NCI-H1092 (cell line): ENCODE measurements around the gene RNF11.

Experiments
- DNase-seq: peaks from one replicate; lab custom pipeline; 2025; lab: John Stamatoyannopoulos, UW

The RNF11 gene

DNA sequence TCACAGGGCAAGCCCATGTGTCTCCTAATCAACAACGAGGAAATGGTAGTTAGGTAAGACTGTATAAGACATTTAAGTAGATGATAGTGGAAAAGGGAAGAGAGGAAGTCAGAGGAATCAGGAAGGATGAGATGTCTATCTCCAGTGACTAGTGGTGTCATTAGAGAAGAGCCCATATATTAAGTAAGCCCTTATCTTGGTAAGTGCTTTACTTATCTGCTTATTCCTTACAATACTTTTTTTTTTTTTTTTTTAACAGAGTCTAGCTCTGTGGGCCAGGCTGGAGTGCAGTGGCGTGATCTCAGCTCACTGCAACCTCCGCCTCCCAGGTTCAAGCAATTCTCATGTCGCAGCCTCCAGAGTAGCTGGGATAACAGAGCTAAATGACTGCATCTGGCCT, 29.5 kb downstream of the RNF11 start:
- no peak for DNase-seq

DNA sequence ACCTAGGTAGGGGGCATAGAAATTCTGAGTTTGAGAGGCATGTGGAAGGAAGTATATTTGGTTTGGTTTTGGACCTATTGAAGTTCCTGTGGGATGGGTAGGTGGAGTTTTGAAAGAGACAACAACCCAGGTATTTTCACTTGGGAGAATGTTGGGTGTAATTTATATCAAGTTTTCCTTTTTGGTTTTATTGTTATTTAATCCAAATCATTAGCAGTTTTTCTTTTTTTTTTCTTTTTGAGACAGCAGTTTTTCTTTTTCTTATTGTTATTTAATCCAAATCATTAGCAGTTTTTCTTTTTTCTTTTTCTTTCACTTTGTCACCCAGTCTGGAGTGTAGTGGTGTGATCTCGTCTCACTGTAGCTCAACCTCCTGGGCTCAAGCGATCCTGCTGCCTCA, 30.1 kb downstream of the RNF11 start:
- no peak for DNase-seq

DNA sequence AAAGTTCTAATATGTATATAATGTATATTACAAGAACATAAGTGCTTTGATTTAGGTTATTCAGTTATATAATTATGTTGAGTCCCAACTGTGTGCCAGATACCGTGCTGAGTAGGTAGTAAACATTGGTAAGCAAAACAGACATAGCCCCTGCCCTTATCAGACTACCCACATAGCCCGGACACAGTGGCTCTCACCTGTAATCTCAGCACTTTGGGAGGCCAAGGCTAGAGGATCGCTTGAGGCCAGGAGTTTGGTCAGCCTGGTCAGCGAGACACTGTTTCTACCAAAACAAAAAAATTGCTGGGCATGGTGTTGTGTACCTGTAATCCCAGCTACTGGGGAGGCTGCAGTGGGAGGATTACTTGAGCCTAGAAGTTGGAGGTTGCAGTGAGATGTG, 30.7 kb downstream of the RNF11 start:
- DNase-seq = no peak

DNA sequence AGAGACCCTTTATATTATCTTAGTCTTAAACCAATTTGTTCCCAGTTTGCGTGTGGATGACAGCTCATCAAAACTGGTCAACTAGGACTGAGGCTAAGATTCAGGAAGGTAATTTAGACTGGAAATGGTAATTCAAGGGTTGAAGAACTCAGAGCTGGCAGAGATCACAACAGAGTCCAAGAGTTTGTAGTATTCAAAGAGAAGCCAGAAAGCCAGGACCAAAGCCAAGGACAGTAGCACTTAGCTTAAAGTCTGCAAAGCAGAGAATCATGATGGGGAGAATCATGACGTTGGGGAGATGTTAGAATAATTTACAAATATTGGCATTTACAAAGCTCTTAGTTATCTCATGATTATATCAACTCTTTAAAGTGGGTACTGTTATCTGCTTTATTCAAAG, 32.6 kb downstream of the RNF11 start:
- DNase-seq = no peak

DNA sequence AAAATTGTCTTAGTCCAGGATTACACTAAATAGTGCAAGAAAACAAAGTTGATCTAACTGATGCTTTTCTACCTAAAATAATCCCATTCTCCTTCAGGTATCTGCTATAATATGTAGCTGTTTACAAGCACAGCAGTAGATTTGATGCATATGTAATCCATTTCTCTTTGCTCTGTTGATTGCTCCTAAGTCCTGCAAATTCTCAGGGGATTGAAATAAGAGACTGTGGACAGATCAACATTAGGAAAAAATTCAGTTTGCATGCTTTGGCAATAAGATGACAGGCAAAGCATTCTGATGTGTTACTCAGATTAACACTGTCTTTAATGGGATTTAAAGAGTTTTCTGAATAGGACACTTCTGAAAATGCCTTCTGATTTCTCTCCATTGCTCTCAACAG, 34.7 kb downstream of the RNF11 start:
- DNase-seq = no peak

DNA sequence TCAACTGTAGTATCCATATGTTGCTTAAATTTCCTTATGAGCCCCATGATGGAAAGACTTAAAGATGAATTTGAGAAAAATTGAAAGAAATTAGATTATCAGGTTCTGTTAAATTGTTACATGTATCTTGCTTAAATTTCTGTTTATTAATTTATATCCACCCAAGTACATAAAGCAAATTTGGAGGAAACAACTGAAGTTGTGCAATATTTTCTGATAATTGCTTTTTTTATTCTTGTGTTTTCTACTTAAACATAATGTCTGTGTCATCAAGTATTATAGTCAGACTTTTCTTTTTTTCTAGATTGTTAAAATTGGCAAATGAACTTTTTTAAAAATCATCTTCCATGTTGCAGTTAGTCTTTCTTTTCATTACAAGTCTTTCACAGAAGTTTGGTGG, 36.8 kb downstream of the RNF11 start:
- no peak for DNase-seq

DNA sequence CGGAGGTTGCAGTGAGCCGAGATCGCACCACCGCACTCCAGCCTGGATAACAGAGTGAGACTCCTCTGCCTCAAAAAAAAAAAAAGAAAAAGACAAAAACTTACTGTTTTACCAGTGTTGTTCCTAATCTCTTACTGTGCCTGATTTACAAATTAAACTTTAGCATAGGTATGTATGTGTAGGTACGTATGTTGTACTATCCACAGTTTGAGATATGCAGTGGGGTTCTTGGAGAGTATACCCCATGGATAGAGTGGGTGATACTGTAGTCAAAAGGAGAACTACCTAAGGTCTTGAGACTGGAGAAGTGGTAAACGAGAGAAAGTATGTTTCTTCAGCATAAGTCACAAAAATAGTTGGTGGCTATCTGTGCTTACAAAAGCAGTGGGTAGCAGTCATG, 38.6 kb downstream of the RNF11 start:
- no peak for DNase-seq

DNA sequence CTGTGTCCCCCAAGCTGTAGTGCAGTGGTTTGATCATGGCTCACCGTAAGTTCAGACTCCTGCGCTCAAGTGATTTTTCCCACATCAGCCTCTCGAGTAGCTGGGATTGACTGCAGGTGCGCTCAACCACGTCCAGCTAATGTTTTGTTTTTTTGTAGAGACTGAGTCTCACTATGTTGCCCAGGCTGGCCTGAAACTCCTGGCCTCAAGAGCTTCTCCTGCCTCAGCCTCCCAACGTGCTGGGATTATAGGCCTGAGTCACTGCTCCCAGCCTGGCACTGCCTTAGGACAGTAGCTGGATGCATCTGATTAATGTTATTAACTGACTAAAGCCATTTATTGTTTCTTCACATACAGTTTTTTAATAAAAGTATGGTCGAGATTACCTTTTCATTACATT, 40.2 kb downstream of the RNF11 start:
- no peak for DNase-seq

DNA sequence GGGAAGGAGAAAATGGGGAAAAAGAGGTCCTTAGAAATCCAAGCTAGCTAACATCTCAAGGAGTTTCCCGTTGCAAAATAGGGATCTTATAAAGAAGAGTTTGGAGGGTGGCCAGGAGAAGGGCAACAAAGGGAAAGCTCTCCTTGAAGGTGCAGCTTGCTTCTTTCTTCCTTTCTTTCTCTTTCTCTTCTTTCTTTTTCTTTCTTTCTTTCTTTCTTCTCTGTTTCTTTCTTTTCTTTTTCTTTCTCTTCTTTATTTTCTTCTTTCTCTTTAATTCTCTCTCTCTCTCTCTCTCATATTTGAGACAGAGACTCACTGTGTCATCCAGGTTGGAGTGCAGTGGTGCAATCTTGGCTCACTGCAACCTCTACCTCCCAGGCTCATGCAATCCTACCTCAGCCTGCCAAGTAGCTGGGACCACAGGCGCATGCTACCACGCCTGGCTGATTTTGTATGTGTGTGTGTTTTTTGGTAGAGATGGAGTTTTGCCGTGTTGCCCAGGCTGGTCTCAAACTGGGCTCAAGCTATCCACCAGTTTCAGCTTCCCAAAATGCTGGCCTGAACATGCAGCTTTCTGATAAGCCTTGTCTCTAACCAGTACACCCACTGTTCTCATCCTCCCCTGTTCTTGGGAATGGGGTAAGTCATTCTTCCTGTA, 44.4 kb downstream of the RNF11 start:
- no peak for DNase-seq

DNA sequence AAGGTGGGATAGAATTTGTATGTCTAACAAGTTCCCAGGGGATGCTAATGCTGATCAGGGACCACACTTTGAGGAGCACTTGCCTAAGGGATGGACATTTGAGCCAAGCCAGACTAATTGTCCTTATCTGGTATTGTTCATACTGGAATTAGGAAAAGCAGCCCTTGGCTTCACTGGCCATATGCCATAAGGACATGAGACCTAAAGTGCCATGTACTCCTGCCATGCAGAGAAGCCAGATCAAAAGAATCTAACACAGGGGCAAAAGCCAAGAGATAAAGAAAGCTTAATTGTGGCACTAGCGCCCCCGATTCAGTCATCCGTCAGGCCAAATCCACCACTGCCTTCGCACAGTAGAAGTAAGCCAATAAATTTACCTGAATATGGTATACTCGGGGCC, 45.7 kb downstream of the RNF11 start:
- DNase-seq = no peak

DNA sequence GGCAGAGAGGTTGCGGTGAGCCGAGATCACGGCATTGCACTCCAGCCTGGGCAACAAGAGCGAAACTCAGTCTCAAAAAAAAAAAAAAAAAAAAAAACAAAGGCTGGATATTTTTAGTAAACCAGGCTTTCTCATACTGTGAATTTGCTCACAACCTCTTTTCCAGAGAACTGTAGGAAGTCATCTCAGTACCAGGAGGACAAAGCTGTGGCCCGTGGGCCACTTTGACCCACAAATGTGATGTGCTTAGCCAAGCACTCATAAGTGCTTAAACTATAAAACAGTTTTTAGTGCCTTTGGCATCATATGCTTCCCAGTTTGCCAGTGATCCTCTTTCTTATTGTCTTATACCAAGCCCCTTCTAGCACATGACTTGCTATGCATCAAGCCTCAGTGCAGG, 46.5 kb downstream of the RNF11 start:
- DNase-seq = no peak

DNA sequence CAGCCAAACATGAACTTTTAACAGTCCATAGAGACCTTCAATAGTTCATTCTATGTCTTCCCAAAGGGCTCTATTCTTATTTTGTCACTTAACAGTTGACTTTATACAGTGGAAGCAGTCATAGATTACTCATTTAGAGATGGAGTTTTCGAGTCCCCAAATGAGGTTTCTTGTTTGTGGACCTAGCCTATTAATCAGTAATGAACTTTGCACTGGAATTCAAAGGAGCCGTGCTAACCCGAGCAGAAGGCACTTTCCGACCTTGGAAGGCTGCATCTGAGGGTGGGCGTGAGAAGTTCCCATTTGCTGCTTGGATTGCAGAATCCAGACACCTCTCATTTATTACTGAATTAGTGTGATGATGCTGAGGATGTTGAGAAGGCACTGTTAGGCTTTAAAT, 47.9 kb downstream of the RNF11 start:
- no peak for DNase-seq

DNA sequence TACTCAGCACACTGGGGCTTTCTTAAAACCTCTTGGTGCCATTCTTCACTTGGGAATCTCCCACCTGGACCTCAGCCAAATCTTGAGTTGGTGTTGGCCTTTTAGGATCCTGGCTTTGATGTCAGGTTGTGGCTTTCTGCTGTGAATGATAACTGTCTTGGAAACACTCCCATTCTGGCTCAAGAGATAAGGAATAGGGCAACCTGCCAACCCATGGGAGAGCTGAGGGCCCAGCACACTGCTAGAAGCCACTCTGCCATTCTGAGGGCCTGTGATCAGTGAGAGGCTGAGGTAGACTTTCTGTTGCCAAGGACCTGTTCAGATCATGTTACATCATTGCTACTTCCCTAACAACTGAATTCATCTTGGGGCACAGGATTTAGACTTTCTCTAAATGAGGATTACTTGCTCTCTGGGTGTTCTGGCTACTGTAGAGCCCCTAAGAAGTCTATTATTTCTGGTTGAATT, 48.4 kb downstream of the RNF11 start:
- peak; percentile 68 for DNase-seq

DNA sequence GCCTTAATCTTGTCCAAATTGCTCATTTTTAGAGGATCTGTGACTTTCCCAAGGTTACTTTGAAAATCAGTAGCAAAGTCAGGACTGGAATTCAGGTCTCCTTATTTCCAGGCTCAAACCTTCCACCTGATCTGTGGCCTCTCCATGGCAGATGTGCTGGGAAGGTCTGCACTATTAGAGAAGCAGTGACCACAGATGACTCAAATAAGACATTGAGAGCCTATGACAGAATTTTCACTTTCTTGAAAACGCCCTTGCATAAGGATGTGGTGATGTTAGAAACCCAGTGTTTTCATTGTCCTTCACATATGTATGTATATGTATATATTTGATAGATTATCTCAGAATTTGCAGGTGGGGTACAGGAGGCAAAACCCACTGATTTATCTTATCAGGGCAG, 49.0 kb downstream of the RNF11 start:
- no peak for DNase-seq

DNA sequence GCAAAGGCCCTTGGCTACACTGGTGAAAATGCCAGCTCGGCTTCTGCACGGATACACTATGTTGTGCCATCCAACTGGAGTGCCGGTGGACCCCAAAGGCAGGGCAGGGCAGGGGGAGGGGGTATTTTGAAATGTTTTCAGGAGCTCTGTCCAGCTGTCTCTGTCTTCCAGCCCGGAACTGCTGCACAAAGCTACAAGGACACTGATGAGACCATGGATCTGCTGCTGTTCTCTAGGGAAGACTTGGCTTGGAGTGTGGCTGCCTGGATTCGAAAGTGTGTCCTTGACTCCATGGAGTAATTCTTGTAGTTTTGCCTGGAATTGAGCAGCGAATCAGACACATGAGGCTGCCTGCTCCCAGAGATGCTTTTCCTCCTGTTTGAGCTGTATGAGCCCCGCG, 51.9 kb downstream of the RNF11 start:
- DNase-seq = no peak

DNA sequence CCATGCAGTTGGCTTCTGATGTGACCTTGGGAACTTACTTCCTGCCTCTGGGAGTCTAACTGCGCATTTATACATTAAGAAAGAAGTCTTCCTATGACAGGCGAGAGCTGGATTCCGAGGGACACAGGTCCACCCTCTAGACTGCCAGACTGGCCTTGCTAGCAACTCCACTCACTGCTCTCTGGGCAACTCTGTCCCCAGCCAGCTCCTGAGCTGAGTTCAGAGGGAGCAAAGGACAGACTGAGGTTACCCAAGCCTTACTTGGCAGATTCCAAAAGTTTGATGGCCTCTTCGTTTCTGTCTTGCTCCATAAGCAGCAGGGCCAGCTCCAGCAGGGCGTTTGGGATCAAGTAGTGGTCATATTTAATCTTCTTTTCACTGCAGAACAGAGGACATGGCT, 52.5 kb downstream of the RNF11 start:
- DNase-seq = no peak

DNA sequence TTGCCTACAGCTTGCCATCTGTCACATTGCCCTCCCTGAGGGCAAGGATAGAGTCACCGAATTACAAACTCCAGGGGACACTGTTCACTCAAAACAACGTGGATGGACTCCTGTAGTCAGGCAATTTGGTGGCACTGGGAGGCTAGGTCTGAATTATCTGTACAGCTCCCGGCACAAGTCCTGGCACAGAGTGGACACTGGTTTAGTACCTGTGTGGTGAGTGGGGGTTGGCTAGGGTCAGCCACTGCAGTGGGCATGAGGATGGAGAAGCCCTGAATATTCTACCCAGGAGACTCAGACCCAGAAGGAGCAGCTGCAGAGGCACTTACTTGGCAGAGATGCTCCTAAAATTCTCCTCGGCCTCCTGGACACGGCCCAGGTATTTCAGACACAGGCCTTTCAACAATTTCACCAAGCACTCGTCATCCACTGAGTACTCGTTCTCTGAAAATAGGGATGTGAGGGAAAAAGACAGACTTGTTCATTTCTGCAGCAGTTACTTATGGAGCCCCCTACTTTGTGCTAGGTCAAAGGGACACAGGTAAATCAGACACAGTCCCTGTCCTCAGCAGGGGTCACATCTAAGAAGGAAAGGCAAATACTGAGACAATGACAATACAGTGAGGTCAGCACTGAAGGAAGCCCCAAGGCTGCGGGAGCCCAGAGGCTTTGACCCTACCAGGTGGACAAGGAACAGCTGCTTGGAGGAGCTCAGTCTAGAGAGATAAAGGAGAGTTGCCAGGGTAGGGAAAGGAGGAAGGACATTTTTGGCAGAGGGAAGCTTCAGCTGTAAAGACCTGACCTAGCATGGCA, 53.8 kb downstream of the RNF11 start:
- no peak for DNase-seq

DNA sequence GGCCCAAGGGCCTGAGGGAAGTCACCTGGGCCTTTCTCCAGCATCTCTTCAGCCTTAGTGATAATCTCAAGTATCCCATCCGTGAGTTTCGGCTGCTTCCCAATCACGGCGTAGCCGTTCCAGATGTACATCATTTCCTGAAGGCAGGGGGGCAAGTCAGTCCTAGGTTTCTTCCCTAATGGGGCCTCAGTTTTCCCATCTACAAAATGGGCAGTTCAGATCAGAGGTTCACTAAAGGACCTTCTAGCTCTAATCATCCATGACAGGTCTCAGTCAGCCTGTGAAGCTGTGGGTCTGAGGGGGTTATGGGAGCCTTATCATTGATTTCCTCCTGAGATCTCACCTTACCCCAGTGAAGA, 54.4 kb downstream of the RNF11 start:
- no peak for DNase-seq

DNA sequence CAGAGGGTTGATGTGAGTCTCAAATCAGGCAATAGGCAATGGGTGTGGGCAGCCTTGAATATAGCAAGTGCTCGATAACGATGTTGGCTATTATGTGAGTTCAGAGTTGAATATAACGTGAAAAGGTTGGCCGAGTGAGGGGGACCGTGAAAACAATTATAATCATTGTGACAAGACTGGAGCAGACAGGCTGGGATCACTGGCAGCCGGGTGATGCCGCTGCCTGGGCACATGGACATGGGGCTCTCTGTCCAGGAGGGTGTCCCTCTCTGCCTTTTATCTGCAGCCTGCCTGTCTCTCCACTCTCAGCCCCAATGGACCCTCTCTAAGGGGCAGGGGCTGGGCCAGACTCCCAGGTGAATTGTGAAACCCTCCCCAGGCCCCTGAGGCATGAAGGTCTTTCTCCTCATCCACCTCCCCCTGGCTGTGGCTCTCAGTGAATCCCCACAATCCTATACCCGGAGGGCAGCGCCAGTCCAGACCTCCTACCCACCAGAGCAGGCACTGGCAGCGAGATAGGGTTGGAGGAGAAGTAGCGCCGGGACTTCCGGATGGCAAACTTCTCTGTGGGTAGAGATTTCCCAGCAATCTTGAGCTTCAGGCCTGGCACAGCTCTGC, 57.9 kb downstream of the RNF11 start:
- no peak for DNase-seq

DNA sequence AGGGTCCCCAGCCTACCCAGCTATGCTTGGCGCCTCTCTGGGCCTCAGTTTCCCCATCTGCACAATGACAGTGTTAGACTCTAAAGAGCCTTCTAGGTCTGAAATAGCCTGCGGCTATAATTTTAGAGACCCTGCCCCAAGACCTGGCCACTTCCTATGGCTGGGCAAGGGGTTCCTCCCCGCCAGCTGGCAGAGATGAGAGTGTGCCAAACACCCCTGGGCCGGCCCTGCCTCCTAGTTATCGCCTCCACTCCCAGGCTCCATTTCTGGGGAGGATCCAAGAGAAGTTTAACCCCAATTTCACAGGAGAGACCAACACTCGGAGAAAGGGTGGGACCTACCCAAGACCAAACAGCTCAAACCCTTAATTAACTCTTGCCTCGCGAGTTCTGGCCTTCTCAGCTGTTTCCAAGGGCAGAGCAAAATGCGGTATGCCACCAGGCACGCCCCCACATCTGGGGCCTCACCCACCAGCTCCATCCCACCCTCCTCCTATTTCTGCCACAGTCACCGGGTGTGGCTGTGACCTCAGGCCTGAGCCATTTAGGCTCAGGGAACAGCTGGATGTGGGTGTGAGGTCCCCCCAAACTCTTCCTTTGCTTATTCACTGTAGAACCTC, 58.6 kb downstream of the RNF11 start:
- no peak for DNase-seq

DNA sequence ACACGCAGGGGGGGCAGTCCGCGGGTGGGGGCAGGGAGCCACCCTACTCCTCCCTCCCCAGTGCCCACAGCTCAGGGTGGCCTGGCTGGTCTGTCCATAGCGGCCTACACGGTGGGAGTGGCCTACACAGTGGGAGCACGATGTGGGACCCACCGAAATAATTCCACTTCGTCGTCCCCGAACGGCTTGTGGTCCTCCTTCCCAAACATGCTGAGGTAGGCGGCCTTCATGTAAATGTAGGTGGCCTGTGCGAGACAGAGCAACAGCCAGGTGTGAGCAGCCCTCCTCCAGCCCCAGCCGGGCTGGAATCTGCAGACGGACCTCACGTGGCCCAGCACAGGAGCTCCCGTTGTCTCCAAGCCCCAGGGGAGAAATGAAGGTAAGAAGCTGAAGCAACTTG, 59.9 kb downstream of the RNF11 start:
- DNase-seq = no peak

DNA sequence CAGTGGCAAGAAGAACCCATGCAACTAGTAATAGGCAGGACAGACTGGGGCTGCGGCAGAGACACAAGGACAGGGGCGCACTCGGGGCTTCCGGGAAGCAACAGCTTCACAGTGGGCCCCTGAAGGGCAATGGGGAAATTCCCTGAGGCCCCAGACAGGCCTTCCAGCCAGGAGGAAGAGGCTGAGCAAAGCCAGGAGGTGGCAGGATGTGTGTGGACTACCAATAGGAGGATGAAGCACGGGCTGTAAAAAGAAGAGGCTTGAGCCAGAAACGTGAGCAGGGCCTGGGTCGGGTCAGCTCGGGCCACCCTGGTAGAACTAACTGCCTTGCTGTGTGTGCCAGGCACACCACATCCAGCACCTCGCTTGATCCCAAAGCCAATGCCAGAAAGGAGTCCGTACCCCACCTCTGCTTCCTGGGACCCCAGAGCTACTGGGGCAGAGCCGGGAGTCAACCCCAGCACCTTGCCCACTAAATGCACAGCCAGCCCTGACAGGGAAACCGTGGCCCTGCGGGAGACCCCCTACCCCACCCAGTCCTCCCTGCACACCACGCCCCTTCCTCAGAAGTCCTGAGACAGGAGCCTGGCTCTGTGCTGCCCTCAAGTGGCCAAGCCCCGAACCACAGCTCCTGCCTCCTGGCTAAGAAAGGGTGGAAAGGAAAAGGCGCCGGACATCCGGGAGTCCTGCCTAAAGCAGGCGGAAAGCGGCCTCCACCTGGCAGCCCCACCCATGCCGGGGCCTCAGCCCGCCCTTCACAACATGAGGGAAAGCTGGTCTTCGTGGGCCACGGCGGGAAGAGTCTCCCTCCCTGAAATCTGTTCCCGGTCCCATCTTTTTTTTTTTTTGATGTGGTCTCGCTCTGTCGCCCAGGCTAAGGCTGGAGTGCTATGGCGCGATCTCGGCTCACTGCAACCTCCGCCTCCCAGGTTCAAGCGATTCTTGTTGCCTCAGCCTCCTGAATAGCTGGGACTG, 60.6 kb downstream of the RNF11 start:
- peak; percentile 56 for DNase-seq
